ENCODE measurements around the gene PPIF. TPM values are rescaled to one million over a fixed set of nuclear protein-coding genes. Genes with fewer than 3 reads are reported as not detected.

PPIF gene
- total RNA-seq, 2 experiments from 2014 or later = 55.7 to 121 TPM

GRCh38 chr10:79377557-79378382 lies 30.5 kb downstream of the PPIF start:
- Histone ChIP-seq H3K9me3 (ENCODE audit: low read length) (no peaks in the 10 kb centered on the region), H3K79me2 (ENCODE audit: insufficient read depth, low read depth, low read length) (no peaks in the 10 kb centered on the region), H3K27ac (ENCODE audit: low read depth, low read length, poor library complexity, severe bottlenecking) (no peak overlapping the region), H3K9me2 (ENCODE audit: insufficient read depth, low read length) (no peaks in the 10 kb centered on the region), H4K20me1 (ENCODE audit: insufficient read depth, low read length) (no peaks in the 10 kb centered on the region), H3K4me3 (ENCODE audit: low read depth, low read length, poor library complexity, severe bottlenecking) (no peak overlapping the region), H3K4me1 (ENCODE audit: insufficient read depth, low read length, poor library complexity, severe bottlenecking) (no peaks in the 10 kb centered on the region), H3K4me2 (ENCODE audit: low read length) (no peak overlapping the region), H2AFZ (ENCODE audit: low read length) (no peak overlapping the region), H3K36me3 (ENCODE audit: insufficient read depth, low read length) (no peaks in the 10 kb centered on the region)
- ChIA-PET CTCF (ENCODE audit: unreplicated experiment) (no interaction called here), POLR2A (no interaction called here)
- intact Hi-C loops (cut with micrococcal nuclease; ENCODE audit: unreplicated experiment) = no loop called here
- no peak for DNase-seq (ENCODE audit: low spot score)
- no TSS peak for BruUV-seq (replicated peaks)
- TF ChIP-seq CTCF (conservative IDR thresholded peaks at IDR 0.05; ENCODE audit: low read length) (no peak), EZH2phosphoT487 (IDR thresholded peaks at IDR 0.05; ENCODE audit: borderline replicate concordance, low read depth, low read length) (no peak)

- Histone ChIP-seq H3K4me2 (ENCODE audit: low read length) (no peak overlapping the region), H3K79me2 (ENCODE audit: insufficient read depth, low read depth, low read length) (no peaks in the 10 kb centered on the region), H3K36me3 (ENCODE audit: insufficient read depth, low read length) (no peaks in the 10 kb centered on the region), H3K4me1 (ENCODE audit: insufficient read depth, low read length, poor library complexity, severe bottlenecking) (no peaks in the 10 kb centered on the region), H3K9me3 (ENCODE audit: low read length) (no peaks in the 10 kb centered on the region), H4K20me1 (ENCODE audit: insufficient read depth, low read length) (no peaks in the 10 kb centered on the region), H3K4me3 (ENCODE audit: low read depth, low read length, poor library complexity, severe bottlenecking) (no peak overlapping the region), H2AFZ (ENCODE audit: low read length) (no peak overlapping the region), H3K9me2 (ENCODE audit: insufficient read depth, low read length) (no peaks in the 10 kb centered on the region), H3K27ac (ENCODE audit: low read depth, low read length, poor library complexity, severe bottlenecking) (no peak overlapping the region)
- TF ChIP-seq CTCF (conservative IDR thresholded peaks at IDR 0.05; ENCODE audit: low read length) (no peak), EZH2phosphoT487 (IDR thresholded peaks at IDR 0.05; ENCODE audit: borderline replicate concordance, low read depth, low read length) (no peak)
- ChIA-PET POLR2A (no interaction called here), CTCF (ENCODE audit: unreplicated experiment) (no interaction called here)
- no TSS peak for BruUV-seq (replicated peaks)
- intact Hi-C loops (cut with micrococcal nuclease; ENCODE audit: unreplicated experiment) = no loop called here
- no peak for DNase-seq (ENCODE audit: low spot score)
These were observed 31.0 kb downstream of the PPIF start for GRCh38 chr10:79378383-79378646.

- Histone ChIP-seq H3K4me3 (ENCODE audit: low read depth, low read length, poor library complexity, severe bottlenecking) (no peak overlapping the region), H3K79me2 (ENCODE audit: insufficient read depth, low read depth, low read length) (no peaks in the 10 kb centered on the region), H2AFZ (ENCODE audit: low read length) (no peak overlapping the region), H3K9me2 (ENCODE audit: insufficient read depth, low read length) (no peaks in the 10 kb centered on the region), H4K20me1 (ENCODE audit: insufficient read depth, low read length) (no peaks in the 10 kb centered on the region), H3K36me3 (ENCODE audit: insufficient read depth, low read length) (no peaks in the 10 kb centered on the region), H3K4me1 (ENCODE audit: insufficient read depth, low read length, poor library complexity, severe bottlenecking) (no peaks in the 10 kb centered on the region), H3K9me3 (ENCODE audit: low read length) (no peaks in the 10 kb centered on the region), H3K4me2 (ENCODE audit: low read length) (no peak overlapping the region), H3K27ac (ENCODE audit: low read depth, low read length, poor library complexity, severe bottlenecking) (no peak overlapping the region)
- POLR2A ChIA-PET = no interaction called here
- TF ChIP-seq CTCF (conservative IDR thresholded peaks at IDR 0.05; ENCODE audit: low read length) = no peak
- TF ChIP-seq EZH2phosphoT487 (IDR thresholded peaks at IDR 0.05; ENCODE audit: borderline replicate concordance, low read depth, low read length) = no peak
- intact Hi-C loops (cut with micrococcal nuclease; ENCODE audit: unreplicated experiment) = no loop called here
- no TSS peak for BruUV-seq (replicated peaks)
- CTCF ChIA-PET (ENCODE audit: unreplicated experiment) = no interaction called here
- no peak for DNase-seq (ENCODE audit: low spot score)
These were observed 31.6 kb downstream of the PPIF start for GRCh38 chr10:79378647-79379511.
